HG03095 (cell line): ENCODE measurements around the gene IFNGR1.
A peak's percentile ranks its signal among the peaks of the same experiment; 100 is the strongest.

Source experiments
- ATAC-seq: cut with Tn5 transposase; IDR thresholded peaks from one replicate; pipeline ENCODE4 v1.9.1; 2021; ENCODE audit warnings: moderate library complexity; ENCODE audit not compliant: unreplicated experiment

Gene IFNGR1

GRCh38 chr6:137177611-137178010 lies 41.6 kb downstream of the IFNGR1 start:
- no peak for ATAC-seq

- ATAC-seq, result no peak
Observed at GRCh38 chr6:137176729-137177128, 42.5 kb downstream of the IFNGR1 start.

DNA sequence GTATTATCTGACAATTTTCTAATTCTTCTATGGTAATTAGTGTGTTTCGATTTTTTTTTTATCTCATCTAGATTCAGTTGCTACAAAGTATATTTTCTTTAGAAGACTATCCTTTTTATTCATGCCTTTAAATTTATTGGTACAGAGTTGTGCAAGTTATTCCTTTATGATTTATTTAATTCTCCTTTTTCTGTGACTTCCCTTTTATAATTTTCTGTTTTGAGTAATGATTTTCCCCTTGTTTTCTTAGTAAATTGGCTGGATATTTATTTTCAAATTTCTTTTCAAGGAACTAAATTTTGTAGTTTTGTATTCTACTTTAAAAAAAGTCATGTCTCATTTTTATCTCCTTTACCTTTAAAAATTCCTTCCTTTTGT lies 43.3 kb downstream of the IFNGR1 start:
- no peak for ATAC-seq

DNA sequence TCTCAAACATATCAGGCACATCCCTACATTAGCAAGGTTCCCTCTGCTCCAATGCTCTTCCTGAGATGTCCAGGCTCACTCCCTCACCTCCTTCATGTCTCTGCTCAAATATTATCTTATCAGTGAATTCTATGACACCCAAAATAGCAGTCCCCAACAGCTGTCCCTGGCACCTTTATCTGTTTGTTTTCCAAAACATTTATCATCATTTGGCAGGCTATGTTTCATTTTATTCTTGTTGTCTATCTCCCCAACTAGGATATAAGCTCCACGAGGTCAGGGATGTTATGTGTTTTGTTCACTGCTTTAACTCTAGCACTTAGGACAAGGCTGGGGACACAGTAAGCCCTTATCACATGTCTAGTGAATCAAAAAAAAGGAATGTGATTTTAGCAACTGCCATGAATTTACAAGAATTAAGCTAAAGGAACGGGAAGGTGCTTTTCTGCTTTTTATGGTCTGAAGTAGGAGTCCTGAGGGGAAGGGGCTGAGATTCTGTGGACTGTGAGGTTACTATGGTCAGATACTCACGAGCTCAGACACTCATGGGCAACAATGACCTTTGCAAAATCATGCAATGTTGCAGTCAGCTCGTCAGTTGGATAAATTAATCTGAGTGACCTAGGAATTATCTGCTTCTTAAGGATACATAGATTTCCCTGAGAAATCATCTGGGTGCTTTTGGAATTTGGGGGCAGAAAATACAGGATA lies 43.9 kb downstream of the IFNGR1 start:
- no peak for ATAC-seq

DNA sequence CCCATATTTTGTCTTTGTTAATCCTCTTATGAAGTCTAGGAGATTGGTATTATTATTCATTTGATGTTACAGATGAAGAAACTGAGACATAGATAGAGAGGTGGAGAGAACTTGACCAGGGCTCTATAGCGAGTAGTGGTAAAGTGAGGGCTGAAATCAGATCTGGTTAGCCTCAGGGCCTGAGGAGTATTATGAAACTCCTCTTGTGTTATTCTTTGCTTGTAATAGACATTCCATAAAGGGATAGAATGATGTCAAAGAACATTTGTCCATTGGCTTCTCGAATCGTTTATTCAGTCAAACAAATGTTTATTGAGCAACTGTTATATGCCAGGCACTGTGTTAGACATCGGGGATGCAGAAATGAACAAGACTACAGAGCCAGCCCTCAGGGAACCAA lies 45.7 kb downstream of the IFNGR1 start, which contains the start of gene IL22RA2:
TSS of gene IL22RA2 (minus strand) at position 144 of the 400 bp plus-strand sequence. CDS start 11,895 bp downstream, outside the sequence.
- no peak for ATAC-seq

DNA sequence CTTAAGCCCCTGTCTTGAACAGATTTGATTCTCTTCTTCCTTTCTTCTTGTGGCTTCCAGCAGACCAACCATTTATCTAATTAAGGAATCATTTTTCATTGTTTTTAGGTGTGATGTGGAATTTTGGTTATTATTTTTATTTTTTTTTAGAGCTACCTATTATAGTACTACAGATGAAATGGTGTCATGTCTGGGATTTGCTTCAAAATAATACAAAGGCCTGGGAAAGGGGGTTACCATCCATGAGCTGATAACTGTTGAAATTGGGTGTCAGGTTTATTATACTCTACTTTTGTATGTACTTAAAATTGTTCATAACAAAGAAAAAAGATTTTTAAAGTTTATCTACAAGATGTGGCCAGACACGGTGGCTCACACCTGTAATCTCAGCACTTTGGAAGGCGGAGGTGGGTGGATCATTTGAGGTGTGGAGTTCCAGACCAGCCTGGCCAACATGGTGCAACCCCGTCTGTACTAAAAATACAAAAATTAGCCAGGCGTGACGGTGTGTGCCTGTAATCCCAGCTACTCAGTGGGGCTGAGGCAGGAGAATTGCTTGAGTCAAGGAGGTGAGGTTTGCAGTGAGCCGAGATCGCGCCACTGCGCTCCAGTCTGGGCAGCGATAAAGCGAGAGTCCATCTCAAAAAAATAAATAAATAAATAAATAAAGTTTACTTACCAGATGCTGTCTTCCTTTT lies 46.3 kb downstream of the IFNGR1 start:
- ATAC-seq, result no peak

DNA sequence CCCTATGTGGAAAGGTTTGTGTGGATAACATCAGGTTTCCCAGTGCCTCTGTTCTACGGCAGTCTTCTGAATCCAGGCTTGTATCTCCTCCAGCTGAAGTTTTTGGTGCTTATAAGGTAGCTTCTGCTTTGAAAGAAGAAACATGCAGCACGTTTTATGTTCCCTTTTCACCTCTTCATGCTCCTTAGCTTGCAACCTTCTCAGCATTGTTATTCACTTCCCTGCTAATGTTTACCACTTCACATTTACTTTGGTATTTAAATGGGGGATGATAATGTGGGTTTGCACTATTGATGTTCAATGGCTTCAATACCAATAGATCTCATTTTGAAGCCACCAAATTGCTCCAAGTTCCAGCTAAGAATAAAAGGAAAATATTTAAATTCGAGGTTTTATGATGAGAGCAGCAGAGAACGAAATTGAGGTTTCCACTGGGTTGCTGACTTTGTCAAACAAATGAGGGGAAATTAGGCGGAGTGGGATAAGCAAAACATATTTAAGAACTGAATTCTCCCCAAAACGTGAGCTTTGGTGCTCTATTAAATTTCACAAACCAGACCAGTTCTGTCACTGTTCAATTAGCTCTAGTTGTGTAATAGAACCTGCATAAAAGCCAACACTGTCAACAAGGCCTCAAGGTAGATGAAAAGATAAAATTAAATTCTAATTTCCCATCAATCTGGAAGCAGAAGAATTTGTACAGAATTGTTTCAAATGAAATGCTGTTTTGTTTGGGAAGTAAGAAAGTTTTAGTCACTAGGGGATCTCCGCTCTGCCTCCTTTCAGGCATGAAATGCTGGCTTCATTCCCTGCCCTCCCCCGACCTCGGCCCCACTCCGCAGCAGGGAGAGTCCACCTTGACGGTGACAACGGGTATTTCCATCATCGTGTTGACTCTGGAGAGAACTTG lies 47.1 kb downstream of the IFNGR1 start:
- no peak for ATAC-seq

GRCh38 chr6:137171053-137171374 lies 48.2 kb downstream of the IFNGR1 start:
- no peak for ATAC-seq

DNA sequence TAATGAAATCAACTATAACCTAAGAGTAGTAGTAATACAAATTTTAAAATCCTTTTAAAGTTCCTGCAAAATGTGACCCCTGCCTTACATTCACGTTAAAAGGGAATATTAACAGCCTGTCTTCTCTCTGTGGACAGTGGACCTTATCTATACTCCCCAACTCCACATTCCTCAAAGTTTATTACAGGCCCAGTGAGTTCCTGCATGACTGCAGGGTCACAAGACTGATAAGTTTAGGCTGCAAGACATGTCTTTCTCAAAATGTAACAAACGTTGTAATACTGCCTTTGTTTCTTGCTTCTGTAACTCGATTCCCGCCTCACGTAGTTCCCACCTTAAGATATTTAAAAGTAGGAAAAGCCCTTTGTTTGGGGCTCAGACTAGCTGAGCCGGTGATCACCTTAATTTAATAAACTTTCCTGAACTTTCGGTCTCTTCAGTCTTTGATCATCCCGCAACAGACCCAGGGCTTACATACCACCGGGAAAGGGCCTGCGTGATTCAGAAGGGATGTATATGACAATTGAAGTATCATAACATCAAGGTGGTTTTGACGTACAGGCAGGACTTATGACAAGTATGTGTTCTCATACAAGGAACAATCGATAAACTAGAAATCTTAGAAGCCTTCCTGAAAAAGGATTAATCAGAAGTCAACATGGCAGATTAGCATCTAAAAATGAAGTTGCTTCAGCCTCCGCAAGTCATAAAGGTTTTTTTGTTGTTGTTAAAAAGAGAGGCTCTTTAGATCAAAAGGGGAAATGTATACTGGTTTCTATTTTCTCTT lies 48.7 kb downstream of the IFNGR1 start:
- ATAC-seq, result no peak

DNA sequence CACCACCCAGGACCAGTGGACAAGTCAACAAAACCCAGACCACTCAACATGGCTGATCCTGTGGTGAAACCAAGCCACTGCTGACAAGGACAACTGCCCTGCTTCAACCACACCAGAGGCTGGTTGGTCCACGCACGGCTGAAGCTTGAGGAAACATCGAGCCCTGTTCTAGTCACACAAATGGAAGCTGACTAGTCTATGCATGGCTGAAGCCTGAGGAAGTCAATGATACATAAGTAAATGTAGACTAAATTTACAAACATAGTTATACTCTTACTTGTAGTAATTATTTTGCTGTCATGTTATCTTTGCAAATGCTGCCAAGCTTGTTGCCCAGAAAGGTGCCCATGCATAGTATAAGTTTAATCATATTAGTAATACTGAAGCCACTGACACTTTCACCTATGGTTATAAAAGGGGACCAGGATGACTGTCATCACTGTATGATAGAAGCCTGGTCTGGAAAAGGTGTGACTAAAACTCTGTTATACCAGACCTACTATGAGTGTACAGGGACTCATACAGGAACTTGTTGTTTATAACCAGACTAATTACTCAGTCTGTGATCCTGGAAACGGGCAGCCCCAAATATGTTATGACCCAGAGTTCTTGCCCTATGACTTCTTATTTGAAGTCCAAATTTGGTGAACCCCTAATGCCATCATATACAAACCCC lies 51.3 kb downstream of the IFNGR1 start:
- no peak for ATAC-seq

GRCh38 chr6:137166247-137167098 lies 52.7 kb downstream of the IFNGR1 start:
- no peak for ATAC-seq

DNA sequence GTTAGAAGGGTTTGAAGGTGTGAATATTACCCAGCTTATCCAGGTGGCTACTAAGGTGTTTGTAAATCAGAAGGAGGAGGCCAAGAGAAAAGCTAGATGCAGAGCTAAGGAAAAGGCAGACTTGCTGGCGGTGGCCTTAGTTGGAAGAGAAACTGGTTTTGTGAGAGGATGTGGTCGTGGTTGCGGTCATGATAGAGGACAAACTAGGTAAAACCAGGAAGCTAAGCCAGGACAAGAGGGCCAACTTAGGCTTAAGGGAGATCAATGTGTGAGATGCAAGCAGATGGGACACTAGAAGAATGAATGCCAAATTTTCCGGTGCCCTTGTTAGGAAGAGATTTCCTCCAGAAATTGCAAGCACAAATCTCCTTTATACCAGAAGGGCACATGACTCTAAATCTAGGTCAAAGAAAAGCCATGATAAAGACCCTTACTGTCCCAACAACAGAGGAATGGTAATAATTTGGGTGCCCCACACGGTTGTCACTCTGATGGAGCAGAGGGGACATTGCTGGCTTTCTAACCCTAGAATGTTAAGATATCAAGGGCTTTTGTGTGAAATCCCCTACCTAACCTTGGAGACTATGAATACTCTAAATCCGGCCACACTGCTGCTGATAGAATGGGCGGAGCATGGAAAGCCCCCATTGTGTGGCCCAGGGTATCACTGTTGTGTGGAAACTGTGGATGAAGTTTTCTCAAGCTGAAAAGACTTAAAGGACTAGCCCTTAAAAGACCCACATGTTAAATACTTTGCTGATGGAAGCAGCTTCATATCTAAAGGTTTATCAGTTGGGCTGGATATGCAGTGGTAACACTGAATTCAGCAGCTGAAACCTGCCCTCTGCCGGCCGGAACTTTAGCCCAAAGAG lies 53.6 kb downstream of the IFNGR1 start:
- peak; percentile 47 for ATAC-seq

GRCh38 chr6:137163732-137164318 lies 55.4 kb downstream of the IFNGR1 start:
- ATAC-seq, result no peak

GRCh38 chr6:137162692-137163306 lies 56.4 kb downstream of the IFNGR1 start:
- ATAC-seq, result no peak

- no peak for ATAC-seq
Observed at GRCh38 chr6:137161949-137162348, 57.2 kb downstream of the IFNGR1 start.

DNA sequence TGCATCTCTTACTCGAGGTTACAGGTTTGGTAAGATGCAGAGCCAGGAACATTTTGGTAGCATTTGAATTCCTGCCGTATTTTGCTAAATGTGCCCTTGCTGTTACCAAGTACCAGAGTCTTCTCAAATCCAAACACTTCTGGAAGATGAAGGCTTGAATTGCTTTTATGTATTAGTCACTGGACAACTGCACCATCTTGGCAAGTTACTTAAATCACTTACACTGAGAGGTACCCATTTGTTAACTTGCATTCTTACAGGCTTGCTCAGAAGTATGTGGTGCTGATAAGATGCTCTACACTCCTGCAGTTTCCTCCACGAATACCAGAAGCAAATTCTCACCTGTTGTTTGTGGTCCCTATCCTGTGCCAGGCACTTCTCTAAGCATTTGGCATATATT lies 58.4 kb downstream of the IFNGR1 start:
- ATAC-seq, result no peak

DNA sequence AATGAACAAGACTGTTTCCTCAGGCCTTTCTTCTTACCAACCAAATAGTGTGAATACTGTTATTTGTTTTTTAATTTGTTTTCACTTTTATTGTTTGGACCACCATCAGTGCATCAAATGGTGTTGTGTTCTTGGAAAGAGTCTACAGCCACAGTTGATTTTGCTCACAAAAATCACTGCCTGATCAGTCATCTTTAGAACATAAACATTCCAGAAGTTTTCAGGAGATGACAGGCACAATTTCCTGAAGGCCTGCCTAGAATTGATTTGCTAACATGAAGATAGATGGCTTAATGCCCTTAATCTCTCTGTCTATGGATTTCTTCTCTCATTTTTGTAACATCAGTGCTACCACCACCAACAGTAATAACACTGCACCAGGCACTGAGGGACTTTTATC lies 59.3 kb downstream of the IFNGR1 start:
- ATAC-seq, result no peak

GRCh38 chr6:137157601-137158000 lies 61.6 kb downstream of the IFNGR1 start:
- ATAC-seq, result no peak
